Measurements from ENCODE around the gene DOHH. TPM values are rescaled to one million over a fixed set of nuclear protein-coding genes. Genes with fewer than 3 reads are reported as not detected.
A peak's percentile ranks its signal among the peaks of the same experiment; 100 is the strongest.

The DOHH gene
- polyA plus RNA-seq, 2 donors: 14.9 to 16.7 TPM

- H3K27ac ChIP-seq (ENCODE audit: low read depth in 2 of 2, low read length in 1 of 2): peak overlapping the region; percentile 86 to 99
- H3K27me3 ChIP-seq (ENCODE audit: control insufficient read depth in 1 of 2, insufficient read depth in 2 of 2, low read length in 2 of 2): no peaks in the 10 kb centered on the region
- H3K4me3 ChIP-seq (ENCODE audit: low read depth in 1 of 2, low read length in 2 of 2): peak overlapping the region; percentile 86 to 98
- H3K36me3 ChIP-seq (ENCODE audit: control insufficient read depth in 2 of 2, insufficient read depth in 2 of 2, low read length in 1 of 2): peaks cover 4 to 11% of the 10 kb centered on the region in 2 donors
- 0 to 1% methylated on average over 42 to 69 of the region's 69 CpGs for WGBS, 2 donors
- peaks cover 0 to 2% of the 10 kb centered on the region in 2 donors for H3K9me3 ChIP-seq (ENCODE audit: control insufficient read depth in 2 of 2, insufficient read depth in 1 of 2, low read depth in 1 of 2, low read length in 1 of 2)
- peaks cover 7 to 17% of the 10 kb centered on the region in 2 donors for H3K4me1 ChIP-seq (ENCODE audit: control insufficient read depth in 2 of 2, insufficient read depth in 2 of 2, low read length in 1 of 2)
These were observed 6.2 kb upstream of the DOHH start for GRCh38 chr19:3506384-3507340.

- WGBS, 2 donors: 1% methylated on average over 58 to 79 of the region's 79 CpGs
- Histone ChIP-seq H3K36me3 (ENCODE audit: control insufficient read depth in 2 of 2, insufficient read depth in 2 of 2, low read length in 1 of 2) (peaks cover 4 to 11% of the 10 kb centered on the region in 2 donors), H3K9me3 (ENCODE audit: control insufficient read depth in 2 of 2, insufficient read depth in 1 of 2, low read depth in 1 of 2, low read length in 1 of 2) (peaks cover 0 to 2% of the 10 kb centered on the region in 2 donors), H3K4me1 (ENCODE audit: control insufficient read depth in 2 of 2, insufficient read depth in 2 of 2, low read length in 1 of 2) (peaks cover 7 to 17% of the 10 kb centered on the region in 2 donors), H3K27ac (ENCODE audit: low read depth in 2 of 2, low read length in 1 of 2) (peak within 1 kb of the TSS; percentile 97 to 99), H3K4me3 (ENCODE audit: low read depth in 1 of 2, low read length in 2 of 2) (peak within 1 kb of the TSS; percentile 86 to 98), H3K27me3 (ENCODE audit: control insufficient read depth in 1 of 2, insufficient read depth in 2 of 2, low read length in 2 of 2) (no peaks in the 10 kb centered on the region)
These were observed 5.3 kb upstream of the DOHH start, which contains the start of gene FZR1 for GRCh38 chr19:3505598-3506383. Gene FZR1, plus strand, starts transcription at chr19:3506311. Its CDS starts 16,679 bp downstream, at chr19:3522990.

- Histone ChIP-seq H3K27ac (ENCODE audit: low read depth in 2 of 2, low read length in 1 of 2) (peak overlapping the region in 1 of 2 donors; percentile 97), H3K4me3 (ENCODE audit: low read depth in 1 of 2, low read length in 2 of 2) (no peak overlapping the region), H3K27me3 (ENCODE audit: control insufficient read depth in 1 of 2, insufficient read depth in 2 of 2, low read length in 2 of 2) (no peaks in the 10 kb centered on the region), H3K36me3 (ENCODE audit: control insufficient read depth in 2 of 2, insufficient read depth in 2 of 2, low read length in 1 of 2) (peaks cover 4 to 6% of the 10 kb centered on the region in 2 donors), H3K4me1 (ENCODE audit: control insufficient read depth in 2 of 2, insufficient read depth in 2 of 2, low read length in 1 of 2) (peaks cover 10 to 19% of the 10 kb centered on the region in 2 donors), H3K9me3 (ENCODE audit: control insufficient read depth in 2 of 2, insufficient read depth in 1 of 2, low read depth in 1 of 2, low read length in 1 of 2) (peaks cover 0 to 2% of the 10 kb centered on the region in 2 donors)
- 81 to 88% methylated on average over 5 of the region's 5 CpGs for WGBS, 2 donors
These were observed 4.3 kb upstream of the DOHH start for GRCh38 chr19:3504735-3505134.

GRCh38 chr19:3503036-3503572 is 2.6 kb upstream of the DOHH start:
- Histone ChIP-seq H3K36me3 (ENCODE audit: control insufficient read depth in 2 of 2, insufficient read depth in 2 of 2, low read length in 1 of 2) (no peaks in the 10 kb centered on the region), H3K9me3 (ENCODE audit: control insufficient read depth in 2 of 2, insufficient read depth in 1 of 2, low read depth in 1 of 2, low read length in 1 of 2) (peaks cover 0 to 2% of the 10 kb centered on the region in 2 donors), H3K4me1 (ENCODE audit: control insufficient read depth in 2 of 2, insufficient read depth in 2 of 2, low read length in 1 of 2) (peaks cover 5 to 11% of the 10 kb centered on the region in 2 donors), H3K27me3 (ENCODE audit: control insufficient read depth in 1 of 2, insufficient read depth in 2 of 2, low read length in 2 of 2) (no peaks in the 10 kb centered on the region), H3K4me3 (ENCODE audit: low read depth in 1 of 2, low read length in 2 of 2) (no peak overlapping the region), H3K27ac (ENCODE audit: low read depth in 2 of 2, low read length in 1 of 2) (no peak overlapping the region)
- whole genome bisulfite sequencing, 2 donors: 84 to 86% methylated on average over 13 of the region's 13 CpGs

- 80 to 85% methylated on average over 3 of the region's 3 CpGs for WGBS, 2 donors
- H3K36me3 ChIP-seq (ENCODE audit: control insufficient read depth in 2 of 2, insufficient read depth in 2 of 2, low read length in 1 of 2): no peaks in the 10 kb centered on the region
These were observed 1.3 kb upstream of the DOHH start for GRCh38 chr19:3501780-3502179.

GRCh38 chr19:3499738-3500428 is 591 bp downstream of the DOHH start:
- Histone ChIP-seq H3K4me3 (ENCODE audit: low read depth in 1 of 2, low read length in 2 of 2) (peak overlapping the region; percentile 93 to 95), H3K36me3 (ENCODE audit: control insufficient read depth in 2 of 2, insufficient read depth in 2 of 2, low read length in 1 of 2) (peaks cover 0 to 12% of the 10 kb centered on the region in 2 donors), H3K27me3 (ENCODE audit: control insufficient read depth in 1 of 2, insufficient read depth in 2 of 2, low read length in 2 of 2) (no peaks in the 10 kb centered on the region), H3K27ac (ENCODE audit: low read depth in 2 of 2, low read length in 1 of 2) (peak overlapping the region; percentile 88 to 92), H3K9me3 (ENCODE audit: control insufficient read depth in 2 of 2, insufficient read depth in 1 of 2, low read depth in 1 of 2, low read length in 1 of 2) (no peaks in the 10 kb centered on the region), H3K4me1 (ENCODE audit: control insufficient read depth in 2 of 2, insufficient read depth in 2 of 2, low read length in 1 of 2) (peaks cover 3% of the 10 kb centered on the region in 2 donors)
- 22 to 25% methylated on average over 18 of the region's 18 CpGs for WGBS, 2 donors

More at GRCh38 chr19:3501780-3502179, 1.3 kb upstream of the DOHH start:
- no peak overlapping the region for H3K27ac ChIP-seq (ENCODE audit: low read depth in 2 of 2, low read length in 1 of 2)
- no peaks in the 10 kb centered on the region for H3K27me3 ChIP-seq (ENCODE audit: control insufficient read depth in 1 of 2, insufficient read depth in 2 of 2, low read length in 2 of 2)
- peaks cover 3% of the 10 kb centered on the region in 2 donors for H3K4me1 ChIP-seq (ENCODE audit: control insufficient read depth in 2 of 2, insufficient read depth in 2 of 2, low read length in 1 of 2)
- H3K4me3 ChIP-seq (ENCODE audit: low read depth in 1 of 2, low read length in 2 of 2): no peak overlapping the region
- peaks cover 0 to 2% of the 10 kb centered on the region in 2 donors for H3K9me3 ChIP-seq (ENCODE audit: control insufficient read depth in 2 of 2, insufficient read depth in 1 of 2, low read depth in 1 of 2, low read length in 1 of 2)

GRCh38 chr19:3497757-3498520 is 2.5 kb downstream of the DOHH start:
- H3K36me3 ChIP-seq (ENCODE audit: control insufficient read depth in 2 of 2, insufficient read depth in 2 of 2, low read length in 1 of 2): peaks cover 7 to 22% of the 10 kb centered on the region in 2 donors
- 94 to 95% methylated on average over 5 of the region's 5 CpGs for WGBS, 2 donors
- H3K27ac ChIP-seq (ENCODE audit: low read depth in 2 of 2, low read length in 1 of 2): no peak overlapping the region
- peaks cover 3% of the 10 kb centered on the region in 2 donors for H3K4me1 ChIP-seq (ENCODE audit: control insufficient read depth in 2 of 2, insufficient read depth in 2 of 2, low read length in 1 of 2)
- H3K4me3 ChIP-seq (ENCODE audit: low read depth in 1 of 2, low read length in 2 of 2): no peak overlapping the region
- no peaks in the 10 kb centered on the region for H3K9me3 ChIP-seq (ENCODE audit: control insufficient read depth in 2 of 2, insufficient read depth in 1 of 2, low read depth in 1 of 2, low read length in 1 of 2)
- H3K27me3 ChIP-seq (ENCODE audit: control insufficient read depth in 1 of 2, insufficient read depth in 2 of 2, low read length in 2 of 2): no peaks in the 10 kb centered on the region

- WGBS, 2 donors: 95 to 97% methylated on average over 32 of the region's 32 CpGs
- peaks cover 3% of the 10 kb centered on the region in 2 donors for H3K4me1 ChIP-seq (ENCODE audit: control insufficient read depth in 2 of 2, insufficient read depth in 2 of 2, low read length in 1 of 2)
- H3K27ac ChIP-seq (ENCODE audit: low read depth in 2 of 2, low read length in 1 of 2): no peak overlapping the region
- H3K36me3 ChIP-seq (ENCODE audit: control insufficient read depth in 2 of 2, insufficient read depth in 2 of 2, low read length in 1 of 2): peaks cover 13 to 30% of the 10 kb centered on the region in 2 donors
- H3K9me3 ChIP-seq (ENCODE audit: control insufficient read depth in 2 of 2, insufficient read depth in 1 of 2, low read depth in 1 of 2, low read length in 1 of 2): no peaks in the 10 kb centered on the region
- no peak overlapping the region for H3K4me3 ChIP-seq (ENCODE audit: low read depth in 1 of 2, low read length in 2 of 2)
- no peaks in the 10 kb centered on the region for H3K27me3 ChIP-seq (ENCODE audit: control insufficient read depth in 1 of 2, insufficient read depth in 2 of 2, low read length in 2 of 2)
These were observed 3.8 kb downstream of the DOHH start for GRCh38 chr19:3496392-3497273.

Data from esophagus (tissue), 2 donors.